Raji (cell line): ENCODE results near the gene ASCL5.

Experiments
- POLR2A ChIP-seq: IDR thresholded peaks from 2 replicates; pipeline ENCODE4 v1.6.1; 2011; ENCODE audit warnings: low read depth, low read length, control low read depth; ENCODE audit not compliant: insufficient read depth

ASCL5 gene

GRCh38 chr1:201156819-201157218 lies 29.8 kb upstream of the ASCL5 start:
- TF ChIP-seq POLR2A: no peak

- TF ChIP-seq POLR2A: no peak
These were observed 29.4 kb upstream of the ASCL5 start for GRCh38 chr1:201156346-201156745.

GRCh38 chr1:201155354-201155753 lies 28.4 kb upstream of the ASCL5 start:
- TF ChIP-seq POLR2A: no peak

DNA sequence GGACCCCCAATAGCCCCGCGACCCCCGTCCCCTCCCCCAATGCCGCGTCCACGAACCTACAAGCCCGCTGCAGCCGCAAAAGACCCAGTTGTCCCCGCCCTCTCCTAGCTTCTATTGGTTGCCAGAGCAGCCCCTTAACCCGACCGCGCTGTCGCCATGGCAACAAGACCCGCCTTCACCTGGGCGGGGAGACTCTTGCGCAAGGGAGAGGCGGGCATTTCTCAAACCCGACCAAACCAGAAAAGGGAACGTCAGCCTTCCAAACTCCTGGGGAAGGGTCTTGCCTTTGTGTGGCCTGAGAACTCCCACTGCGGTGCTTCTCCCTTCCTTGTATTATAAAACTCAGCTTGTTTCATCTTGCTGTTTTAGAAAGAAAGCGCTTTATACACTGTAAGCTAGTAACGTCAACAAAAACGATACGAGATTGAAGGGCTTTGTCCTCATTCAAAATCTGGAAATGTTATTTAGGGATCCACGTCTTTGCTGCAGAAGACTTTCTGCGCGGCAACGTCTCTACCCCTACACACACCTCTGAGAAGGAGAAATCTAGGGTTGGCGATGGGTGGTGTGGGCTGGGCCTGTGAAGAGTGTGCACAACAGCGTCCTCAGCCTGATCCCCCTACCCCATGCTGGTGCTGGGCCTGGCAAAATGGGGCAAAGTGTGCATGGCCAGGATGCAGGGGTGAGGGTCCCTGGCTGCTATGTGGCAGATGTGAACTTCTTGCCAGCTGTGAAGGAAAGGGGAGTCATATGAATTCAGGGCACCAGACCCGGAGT lies 27.6 kb upstream of the ASCL5 start, which contains the start of gene TMEM9:
TSS of gene TMEM9 (minus strand) at position 86 of the 777 bp plus-strand sequence. CDS start 551 bp downstream, outside the sequence.
- peak; percentile 39; the same call in 1 of the 2 replicates for TF ChIP-seq POLR2A

DNA sequence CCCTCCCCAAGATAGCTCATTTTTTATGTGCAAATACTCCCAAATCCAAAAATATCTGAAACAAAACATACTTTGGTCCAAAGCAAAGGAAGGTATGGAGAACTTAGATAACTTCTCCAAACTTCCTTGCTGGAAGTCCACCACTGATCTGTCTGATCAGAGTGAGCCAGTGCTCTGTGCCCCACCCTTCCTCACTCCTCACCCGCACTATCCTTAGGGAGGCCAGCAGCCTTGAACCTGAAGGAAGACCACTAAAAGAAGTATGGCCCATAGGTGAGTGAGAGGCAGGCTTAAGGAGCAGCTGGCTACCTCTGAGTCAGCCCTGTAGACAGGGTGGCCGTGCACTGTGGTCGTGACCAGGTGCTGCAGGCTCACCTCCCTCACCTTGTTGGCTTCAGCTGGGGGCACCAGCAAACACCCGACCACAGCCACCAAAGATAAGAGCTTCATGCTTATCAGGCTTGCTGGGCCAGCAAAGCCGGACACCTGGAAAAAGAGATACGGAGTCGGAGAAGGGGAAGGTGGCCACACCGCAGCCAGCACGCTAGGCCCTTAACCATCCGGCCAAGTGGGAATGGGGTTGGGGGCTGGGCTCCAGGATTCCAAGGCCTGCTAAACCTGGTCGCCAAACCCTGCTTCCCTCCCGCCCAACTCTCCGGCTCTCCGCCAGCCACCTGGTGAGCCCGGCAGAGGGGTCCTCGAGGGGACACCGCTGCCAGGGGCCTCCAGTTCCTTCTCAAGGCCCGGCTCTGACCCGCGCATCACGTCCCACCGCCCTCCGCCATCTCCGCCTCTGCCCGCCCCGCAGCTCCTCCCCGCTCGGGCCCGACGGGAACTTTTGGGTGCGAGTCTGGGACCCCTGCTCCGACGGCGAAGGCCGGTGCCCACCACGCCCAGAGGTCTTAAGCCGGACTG lies 26.7 kb upstream of the ASCL5 start:
- peak; percentile 48 for TF ChIP-seq POLR2A

- no peak for TF ChIP-seq POLR2A
These were observed 22.4 kb upstream of the ASCL5 start for GRCh38 chr1:201149400-201149799.

GRCh38 chr1:201147396-201148015 lies 20.5 kb upstream of the ASCL5 start:
- TF ChIP-seq POLR2A: no peak

DNA sequence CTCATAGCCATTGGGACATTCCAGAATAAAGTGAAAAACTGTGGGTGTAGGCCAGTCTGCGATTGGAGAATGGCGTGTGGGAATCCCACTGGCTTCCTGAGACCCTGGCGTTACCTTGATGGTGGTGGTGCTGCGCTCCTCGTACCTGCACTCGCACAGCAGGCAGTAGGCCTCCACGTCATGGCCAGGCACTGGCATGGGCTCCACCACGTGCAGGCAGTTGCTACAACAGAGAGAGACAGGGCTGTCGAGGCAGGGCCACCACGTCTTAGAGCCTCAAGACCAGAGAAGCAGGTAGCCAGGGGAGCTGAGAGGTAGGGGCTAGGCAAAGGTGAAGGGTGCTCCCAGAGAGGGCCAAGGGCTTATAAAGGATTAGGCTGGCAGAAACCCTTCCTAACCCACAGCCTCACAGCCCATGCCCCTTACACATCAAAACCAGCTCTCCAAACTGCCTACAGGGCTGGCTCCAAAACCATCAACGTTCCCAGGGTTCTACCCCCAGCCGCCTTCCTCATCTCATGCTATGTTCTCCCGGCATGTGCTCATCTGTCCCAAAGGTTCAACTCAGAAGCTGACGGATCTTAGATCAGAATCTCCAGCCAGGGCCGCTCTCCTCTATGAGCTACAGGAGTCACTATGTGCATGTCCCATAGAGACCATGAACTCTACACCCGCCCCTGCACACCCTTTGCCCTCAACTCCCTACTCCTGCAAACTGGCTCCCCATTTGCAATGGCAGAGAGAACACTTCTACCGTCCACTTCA lies 19.8 kb upstream of the ASCL5 start:
- TF ChIP-seq POLR2A: no peak

GRCh38 chr1:201145816-201146215 lies 18.8 kb upstream of the ASCL5 start:
- TF ChIP-seq POLR2A: no peak

DNA sequence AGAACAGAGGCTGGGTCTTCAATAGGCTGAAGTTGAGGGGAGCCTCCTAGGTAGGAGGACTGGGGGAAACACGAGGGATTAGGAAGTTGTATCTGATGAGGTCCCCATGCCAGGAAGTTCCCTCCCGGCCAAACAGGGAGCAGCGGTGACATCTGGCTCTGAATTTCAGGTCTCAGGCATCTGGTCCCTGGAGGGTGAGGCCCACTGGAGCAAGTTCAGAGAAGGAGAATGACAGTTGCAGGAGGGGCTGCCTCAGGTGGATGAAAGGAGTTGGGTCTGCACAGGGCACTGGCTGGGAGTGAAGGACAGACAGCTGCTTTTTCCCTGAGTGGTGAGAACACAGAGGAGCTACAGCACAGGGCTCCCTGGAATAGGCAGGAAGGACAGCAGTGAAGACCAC lies 18.1 kb upstream of the ASCL5 start:
- no peak for TF ChIP-seq POLR2A

DNA sequence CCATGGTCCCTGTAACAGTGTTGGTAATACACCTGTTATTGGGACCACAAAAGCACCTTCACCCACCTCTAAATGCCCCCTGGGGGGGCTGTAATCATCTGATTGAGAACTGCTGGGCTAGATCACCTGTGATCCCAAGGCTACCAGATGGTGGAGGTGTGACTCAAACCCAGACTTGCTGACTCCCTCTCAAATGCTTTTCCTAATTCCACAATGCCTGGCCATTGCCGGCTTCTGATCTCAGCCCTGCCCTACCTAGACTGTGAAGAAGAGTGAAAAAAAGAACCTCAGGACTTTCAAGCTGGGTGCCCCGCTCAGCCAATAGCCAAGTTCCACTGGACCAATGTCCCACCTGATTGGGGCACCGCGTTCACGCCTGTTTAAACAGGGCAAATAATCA lies 17.7 kb upstream of the ASCL5 start:
- TF ChIP-seq POLR2A: no peak

DNA sequence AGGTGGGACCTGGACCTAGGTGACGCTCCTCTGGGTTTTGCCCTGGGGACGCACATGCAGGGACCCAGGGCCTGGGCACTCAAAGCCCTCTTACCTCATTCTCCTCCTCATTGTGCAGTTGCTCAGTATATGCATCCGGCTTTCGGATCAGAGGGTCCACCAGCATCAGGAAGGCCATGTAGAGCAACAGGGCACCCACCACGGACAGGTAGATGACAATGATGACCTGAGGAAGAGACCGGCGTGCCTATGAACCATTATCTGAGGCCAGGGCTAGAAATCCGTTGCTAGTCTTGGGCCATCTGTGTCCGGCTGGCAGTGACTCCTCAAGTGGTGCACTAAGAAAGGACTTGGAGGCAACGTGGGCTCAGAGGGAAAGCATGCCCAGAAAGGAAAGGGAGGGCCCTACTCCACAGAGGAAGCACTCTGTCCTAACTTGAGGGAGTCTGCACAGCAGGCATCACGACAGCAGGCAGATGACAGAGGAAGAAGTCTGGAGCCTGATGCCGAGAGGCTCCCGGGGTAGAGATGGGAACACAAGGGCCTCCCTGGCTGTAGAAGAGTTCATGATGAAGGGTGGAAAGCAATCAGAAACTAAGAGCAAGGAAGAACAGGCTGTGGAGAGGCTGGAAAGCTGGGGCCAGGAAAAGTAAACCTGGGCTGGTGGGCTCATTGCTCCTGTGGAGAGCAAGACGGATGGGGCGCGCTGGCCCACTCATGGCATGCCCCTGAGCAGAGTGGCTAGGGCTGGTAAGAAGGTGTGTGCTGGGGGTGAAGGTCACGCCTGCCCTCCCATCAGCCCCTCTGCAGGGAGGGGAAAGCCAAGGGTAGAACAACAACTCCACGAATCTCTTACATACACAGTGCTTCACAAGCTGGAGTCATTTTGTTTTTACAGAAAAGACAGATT lies 17.0 kb upstream of the ASCL5 start:
- no peak for TF ChIP-seq POLR2A

DNA sequence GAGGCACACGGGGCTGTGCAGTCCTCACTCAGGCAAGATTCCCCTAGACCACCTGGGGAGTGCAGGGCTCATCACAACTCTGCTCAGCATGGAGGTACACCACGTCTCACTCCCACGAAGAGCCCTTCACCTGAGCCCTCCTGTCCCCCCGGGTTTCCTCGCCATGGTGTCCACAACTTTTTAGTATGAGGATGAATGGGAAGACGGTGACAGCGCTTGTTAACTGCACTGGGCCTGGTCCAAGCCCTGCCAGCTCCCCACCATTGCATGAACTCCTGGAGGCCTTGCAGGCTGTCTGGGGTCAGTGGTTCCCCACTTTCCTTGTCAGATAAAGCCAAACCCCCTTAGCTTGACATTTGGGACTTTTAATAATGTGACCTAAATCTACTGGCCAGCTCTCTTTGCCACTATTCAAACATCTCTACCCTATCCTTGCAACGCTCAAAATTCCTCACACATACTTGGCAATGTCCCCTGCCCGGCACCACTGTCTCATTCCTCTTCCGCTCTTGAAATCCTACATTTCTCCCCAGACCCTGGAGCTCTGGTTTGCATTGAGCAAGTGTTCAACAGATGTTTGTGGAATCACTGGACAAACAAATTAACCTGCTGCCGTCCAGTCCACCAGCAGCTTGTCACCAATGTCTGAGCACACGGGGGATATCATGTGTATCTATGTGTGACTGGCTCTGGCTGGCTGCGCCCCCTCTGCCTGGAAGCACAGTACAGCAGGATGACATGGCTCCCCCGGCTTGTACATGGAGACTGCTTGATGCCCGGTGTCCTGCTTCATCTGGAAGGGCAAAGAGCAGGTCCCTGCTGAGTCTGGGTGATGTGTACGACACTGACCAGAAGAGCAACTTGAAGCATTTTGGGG lies 16.1 kb upstream of the ASCL5 start:
- no peak for TF ChIP-seq POLR2A
